KMS-11 (cell line): ENCODE data around the gene CRYBG3.

Experiments
- H2AFZ ChIP-seq: fragments of 200-600 bp; sonication (generic); 2 replicates; pipeline ENCODE4 v1.6.1; 2016; ENCODE audit warnings: antibody characterized with exemption, mixed run types, low read depth
- H3K27ac ChIP-seq: fragments of 200-600 bp; sonication (generic); 2 replicates; pipeline ENCODE4 v1.6.1; 2016; ENCODE audit warnings: mild to moderate bottlenecking, mixed run types
- H3K27me3 ChIP-seq: fragments of 200-600 bp; sonication (generic); 2 replicates; pipeline ENCODE4 v1.6.1; 2017; ENCODE audit warnings: mild to moderate bottlenecking, low read depth, mixed run types, moderate library complexity; ENCODE audit not compliant: insufficient read depth
- H3K36me3 ChIP-seq: fragments of 200-600 bp; sonication (generic); 2 replicates; pipeline ENCODE4 v1.6.1; 2017; ENCODE audit warnings: mild to moderate bottlenecking, mixed run types; ENCODE audit not compliant: insufficient read depth
- H3K4me1 ChIP-seq: fragments of 200-600 bp; sonication (generic); 2 replicates; pipeline ENCODE4 v1.6.1; 2016; ENCODE audit warnings: mild to moderate bottlenecking, low read depth, mixed run types; ENCODE audit not compliant: poor library complexity, severe bottlenecking
- H3K4me2 ChIP-seq: fragments of 200-600 bp; sonication (generic); 2 replicates; pipeline ENCODE4 v1.7.0; 2016; ENCODE audit warnings: mild to moderate bottlenecking, mixed run types
- H3K4me3 ChIP-seq: fragments of 200-600 bp; sonication (generic); IDR thresholded peaks from 2 replicates; pipeline ENCODE4 v1.6.1; 2017; ENCODE audit warnings: low read depth, low read length, mixed read lengths; ENCODE audit not compliant: insufficient read depth
- H3K79me2 ChIP-seq: fragments of 200-600 bp; sonication (generic); 2 replicates; pipeline ENCODE4 v1.6.1; 2016; ENCODE audit warnings: low read depth, mixed run types; ENCODE audit not compliant: insufficient read depth
- H3K9ac ChIP-seq: fragments of 200-600 bp; sonication (generic); 2 replicates; pipeline ENCODE4 v1.6.1; 2016; ENCODE audit warnings: mild to moderate bottlenecking, mixed run types
- H4K20me1 ChIP-seq: fragments of 200-600 bp; sonication (generic); 2 replicates; pipeline ENCODE4 v1.6.1; 2016; ENCODE audit warnings: mild to moderate bottlenecking, mixed run types; ENCODE audit not compliant: insufficient read depth
- CTCF ChIP-seq: fragments of 200-600 bp; sonication (generic); conservative IDR thresholded peaks from 2 replicates; pipeline ENCODE4 v1.6.1; 2017; ENCODE audit warnings: low read depth, mild to moderate bottlenecking, antibody characterized with exemption, low read length, moderate library complexity, mixed read lengths

The CRYBG3 gene

GRCh38 chr3:97991293-97991682 lies 169.5 kb downstream of the CRYBG3 start:
- H3K4me1 ChIP-seq = peaks cover 21% of the 10 kb centered on the region
- no peak overlapping the region for H3K9ac ChIP-seq
- H3K27me3 ChIP-seq = no peaks in the 10 kb centered on the region
- H3K4me2 ChIP-seq = peak overlapping the region; percentile 30
- H4K20me1 ChIP-seq = no peaks in the 10 kb centered on the region
- H3K79me2 ChIP-seq = no peaks in the 10 kb centered on the region
- H3K27ac ChIP-seq = no peak overlapping the region
- no peak for TF ChIP-seq CTCF
- H2AFZ ChIP-seq = peak overlapping the region; percentile 36
- no peak overlapping the region for H3K4me3 ChIP-seq
- H3K36me3 ChIP-seq = no peaks in the 10 kb centered on the region

- Histone ChIP-seq H3K79me2 (no peaks in the 10 kb centered on the region), H3K27ac (no peak overlapping the region), H3K4me1 (peaks cover 21% of the 10 kb centered on the region), H2AFZ (no peak overlapping the region), H3K27me3 (no peaks in the 10 kb centered on the region), H3K36me3 (no peaks in the 10 kb centered on the region), H4K20me1 (no peaks in the 10 kb centered on the region), H3K9ac (no peak overlapping the region), H3K4me3 (no peak overlapping the region), H3K4me2 (no peak overlapping the region)
- TF ChIP-seq CTCF = no peak
These were observed 170.8 kb downstream of the CRYBG3 start for GRCh38 chr3:97992547-97993173.

GRCh38 chr3:97993526-97993925 lies 171.7 kb downstream of the CRYBG3 start:
- Histone ChIP-seq H3K9ac (no peak overlapping the region), H3K79me2 (no peaks in the 10 kb centered on the region), H3K4me2 (no peak overlapping the region), H3K4me1 (peaks cover 21% of the 10 kb centered on the region), H3K27me3 (no peaks in the 10 kb centered on the region), H3K27ac (no peak overlapping the region), H2AFZ (no peak overlapping the region), H3K4me3 (no peak overlapping the region), H4K20me1 (no peaks in the 10 kb centered on the region), H3K36me3 (no peaks in the 10 kb centered on the region)
- TF ChIP-seq CTCF = no peak

GRCh38 chr3:97994328-97994945 lies 172.6 kb downstream of the CRYBG3 start:
- Histone ChIP-seq H4K20me1 (no peaks in the 10 kb centered on the region), H2AFZ (no peak overlapping the region), H3K27ac (no peak overlapping the region), H3K4me1 (peaks cover 21% of the 10 kb centered on the region), H3K79me2 (no peaks in the 10 kb centered on the region), H3K36me3 (no peaks in the 10 kb centered on the region), H3K9ac (no peak overlapping the region), H3K4me2 (no peak overlapping the region), H3K27me3 (no peaks in the 10 kb centered on the region), H3K4me3 (no peak overlapping the region)
- TF ChIP-seq CTCF = no peak
